Stimulated activated naive CD4-positive, alpha-beta T cell (primary cell): Measurements from ENCODE around the gene OPCML.

ENCODE experiments used
- DNase-seq, 6 experiments: peaks; one replicate each; lab custom pipeline; 2025; lab: John Stamatoyannopoulos, UW

Gene OPCML

GRCh38 chr11:133541021-133541719 lies 8.9 kb upstream of the OPCML start:
- no peak for DNase-seq

GRCh38 chr11:133536198-133536597 lies 3.9 kb upstream of the OPCML start:
- DNase-seq, result no peak

DNA sequence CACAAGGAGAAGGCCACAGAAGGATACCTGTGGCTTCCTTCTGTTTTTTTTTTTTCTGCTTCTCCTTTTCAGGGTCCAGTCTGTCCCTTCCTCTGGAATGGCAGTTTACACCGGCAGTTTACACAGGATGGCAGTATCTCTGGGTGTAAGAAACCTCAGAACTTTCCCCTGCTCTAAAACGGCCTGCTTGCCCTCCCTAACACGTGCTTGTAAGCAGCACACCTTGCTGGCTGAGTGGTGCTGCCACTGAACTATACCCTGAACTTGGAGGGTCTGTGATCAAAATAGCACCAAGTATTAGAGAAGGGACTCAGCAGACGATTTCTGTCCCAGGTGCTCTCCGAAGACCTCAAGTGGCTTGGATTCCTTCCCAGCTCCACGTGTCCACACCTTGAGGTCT lies 904 bp upstream of the OPCML start:
- no peak for DNase-seq

DNA sequence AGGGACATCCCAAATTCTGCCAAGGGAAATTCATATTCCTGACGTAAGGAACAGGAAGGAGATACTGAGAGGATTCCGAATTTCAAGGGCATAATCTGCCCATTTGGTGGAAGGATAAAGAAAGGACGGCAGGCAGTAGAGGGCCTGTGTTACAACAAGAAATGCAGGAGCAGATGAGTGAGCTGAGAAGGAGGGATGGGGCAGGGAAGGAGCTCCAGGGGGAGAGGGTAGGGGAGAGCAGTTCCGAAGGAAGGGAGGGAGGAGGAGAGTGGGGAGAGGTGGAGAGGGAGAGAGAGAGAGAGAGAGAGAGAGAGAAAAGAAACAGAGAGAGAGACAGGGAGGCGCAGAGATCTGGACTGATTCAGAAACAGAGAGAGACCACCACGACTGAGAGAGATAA lies 843 bp downstream of the OPCML start:
- DNase-seq, result no peak

- no peak for DNase-seq
Observed at GRCh38 chr11:133530501-133530835, 1.8 kb downstream of the OPCML start.

- no peak for DNase-seq
Observed at GRCh38 chr11:133529807-133530500, 2.3 kb downstream of the OPCML start.

GRCh38 chr11:133526790-133527189 lies 5.5 kb downstream of the OPCML start:
- DNase-seq, result no peak

DNA sequence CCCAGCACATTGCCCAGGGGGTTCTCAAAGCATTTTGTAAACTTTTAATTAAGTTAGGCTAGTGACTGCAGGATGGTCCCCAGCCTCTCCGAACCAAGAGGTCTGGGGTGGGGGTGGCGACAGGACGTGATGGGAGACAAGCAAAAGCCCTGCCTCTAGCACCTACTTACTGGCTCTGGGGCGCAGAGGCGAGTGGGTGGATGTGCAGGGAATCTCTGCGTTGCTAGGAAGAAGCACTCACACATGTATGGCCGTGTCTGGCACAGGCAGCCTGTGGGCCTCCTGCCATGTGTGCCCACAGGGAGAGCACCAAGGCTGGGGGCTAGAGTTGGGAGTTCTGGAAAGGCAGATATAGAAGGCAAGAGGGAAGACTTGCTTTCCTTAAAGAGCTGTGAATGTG lies 6.3 kb downstream of the OPCML start:
- no peak for DNase-seq

- DNase-seq, result no peak
Observed at GRCh38 chr11:133524488-133524887, 7.8 kb downstream of the OPCML start.

- no peak for DNase-seq
Observed at GRCh38 chr11:133522344-133522743, 10.0 kb downstream of the OPCML start.

DNA sequence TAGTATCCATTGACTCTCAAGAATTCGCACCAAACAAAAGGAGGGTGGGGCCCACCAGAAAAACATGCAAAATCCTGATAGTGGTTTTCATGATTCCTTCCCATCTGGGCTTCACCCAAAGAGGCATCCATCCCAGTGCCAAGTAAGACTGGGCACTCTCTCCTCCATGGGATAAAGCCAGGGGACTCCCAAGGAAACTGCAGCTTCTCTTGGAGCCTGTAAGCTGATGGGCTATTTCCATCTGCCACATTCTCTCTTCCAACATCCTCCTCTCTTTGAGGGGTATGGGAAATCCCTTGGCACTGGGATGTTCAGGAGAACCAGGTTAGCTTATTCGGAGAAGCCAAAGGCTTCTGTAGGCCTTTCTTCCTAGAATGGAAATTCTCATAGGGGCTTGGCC lies 10.8 kb downstream of the OPCML start:
- no peak for DNase-seq

- no peak for DNase-seq
Observed at GRCh38 chr11:133520707-133521106, 11.6 kb downstream of the OPCML start.

- DNase-seq, result no peak
Observed at GRCh38 chr11:133519560-133519959, 12.7 kb downstream of the OPCML start.

- DNase-seq, result no peak
Observed at GRCh38 chr11:133518702-133519264, 13.5 kb downstream of the OPCML start.

DNA sequence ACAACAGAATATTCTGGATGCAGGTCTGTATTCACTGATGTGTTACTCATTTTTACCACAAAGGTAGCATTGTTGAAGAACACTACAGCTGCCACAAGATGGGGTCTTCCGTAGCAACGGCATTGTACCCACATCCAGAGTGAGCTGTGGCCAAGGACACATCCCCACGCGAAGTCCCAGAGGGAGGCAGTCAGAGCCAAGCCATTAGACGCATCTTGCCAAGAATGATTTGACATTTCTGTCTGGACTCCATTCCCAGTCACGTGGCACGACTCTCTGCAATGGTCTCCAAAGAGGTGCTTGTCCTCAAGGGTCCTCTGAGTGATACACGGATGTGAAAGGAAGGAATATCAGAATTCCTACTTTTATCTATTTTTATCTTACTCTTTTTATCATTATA lies 15.5 kb downstream of the OPCML start:
- no peak for DNase-seq

DNA sequence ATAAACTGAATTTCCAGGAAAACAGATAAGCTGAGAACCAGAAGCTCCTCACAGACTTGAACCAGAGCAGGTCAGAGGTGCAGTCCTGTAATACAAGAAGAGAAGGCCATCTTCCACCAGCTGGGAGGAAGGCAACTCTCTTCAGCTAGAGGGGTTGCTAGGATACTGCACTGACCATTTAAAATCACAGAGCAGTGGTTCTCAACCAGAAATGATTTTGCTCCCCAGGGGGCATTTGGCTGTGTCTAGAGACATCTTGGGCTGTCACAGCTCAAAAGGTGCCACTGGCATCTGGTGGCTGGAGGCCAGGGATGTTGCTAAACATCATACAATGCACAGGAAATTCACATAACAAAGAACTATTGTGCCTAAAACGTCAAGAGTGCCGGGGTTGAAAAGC lies 17.2 kb downstream of the OPCML start:
- no peak for DNase-seq

- no peak for DNase-seq
Observed at GRCh38 chr11:133509924-133510697, 22.2 kb downstream of the OPCML start.

GRCh38 chr11:133508468-133508867 lies 23.8 kb downstream of the OPCML start:
- DNase-seq, result no peak

GRCh38 chr11:133507185-133507584 lies 25.1 kb downstream of the OPCML start:
- DNase-seq, result no peak

- no peak for DNase-seq
Observed at GRCh38 chr11:133506551-133507094, 25.7 kb downstream of the OPCML start.

GRCh38 chr11:133506023-133506422 lies 26.3 kb downstream of the OPCML start:
- DNase-seq, result no peak

- DNase-seq, result no peak
Observed at GRCh38 chr11:133504906-133505305, 27.4 kb downstream of the OPCML start.

GRCh38 chr11:133503776-133504175 lies 28.5 kb downstream of the OPCML start:
- DNase-seq, result no peak
